HCT116 (cell line): ENCODE results near the gene RANGRF. TPM values are rescaled to one million over a fixed set of nuclear protein-coding genes. Genes with fewer than 3 reads are reported as not detected.

Source experiments
- ATAC-seq: fragments of 200-7000 bp; cut with Tn5 transposase; 2 replicates; pipeline ENCODE4 v1.9.1; 2020; ENCODE audit warnings: mild to moderate bottlenecking, moderate library complexity
- BruUV-seq: library from RNA; stranded (reverse); fragments of 400-500 nt; replicated peaks from 2 replicates; lab custom pipeline; 2021; lab: Mats Ljungman, UMichigan
- CTCF ChIA-PET: fragments of 300-600 bp; sonication (Branson Sonifier 250); formaldehyde crosslinking; loops from one replicate; lab custom pipeline; 2021; ENCODE audit warnings: antibody characterized with exemption; lab: Charles Lee
- POLR2A ChIA-PET: fragments of 300-600, 350-600 bp; sonication (Branson Sonifier 250); formaldehyde crosslinking; loops from one replicate; lab custom pipeline; 2021; ENCODE audit warnings: antibody characterized with exemption; lab: Charles Lee
- RAD21 ChIA-PET, 2 experiments: fragments of 300-600 bp; sonication (Branson Sonifier 250); formaldehyde crosslinking; loops; one replicate each; lab custom pipeline; 2023; ENCODE audit warnings: low total read pairs in 2 of 2; ENCODE audit not compliant: uncharacterized antibody in 2 of 2, unreplicated experiment in 2 of 2, low non-redundant PET in 1 of 2; lab: Charles Lee
- DNase-seq: peaks from one replicate; pipeline ENCODE4 v3.0.0-alpha.2; 2010; ENCODE audit warnings: low read depth, low spot score
- H2AFZ ChIP-seq: fragments of 200-600 bp; shearing (Covaris generic), sonication (generic); 2 replicates; pipeline ENCODE4 v1.6.1; 2017; ENCODE audit warnings: low read depth, mixed run types, mixed read lengths, antibody characterized with exemption, low read length; ENCODE audit not compliant: poor library complexity, severe bottlenecking
- H3K27ac ChIP-seq: 2 replicates; pipeline ENCODE4 v1.5.1; 2012; ENCODE audit warnings: low read depth, low read length
- H3K27me3 ChIP-seq: fragments of 200-600 bp; sonication (generic); 2 replicates; pipeline ENCODE4 v1.6.1; 2016; ENCODE audit warnings: mixed run types, low read length, mixed read lengths; ENCODE audit not compliant: insufficient read depth
- H3K36me3 ChIP-seq, 2 experiments: fragments of 200-500 bp in 1 of 2; fragments of 200-600 bp in 1 of 2; sonication (Bioruptor generic) in 1 of 2; sonication (generic) in 1 of 2; 2 replicates each; pipeline versions ENCODE4 v1.5.1 to v1.6.1; 2014 to 2016; ENCODE audit warnings: low read length in 2 of 2, inconsistent platforms in 1 of 2, mixed read lengths in 1 of 2, mixed run types in 1 of 2; ENCODE audit not compliant: insufficient read depth in 2 of 2, control insufficient read depth in 1 of 2
- H3K4me1 ChIP-seq, 2 experiments: fragments of 200-600 bp in 1 of 2; sonication (generic) in 1 of 2; 2 replicates each; pipeline versions ENCODE4 v1.5.1 to v1.6.1; 2012 to 2017; ENCODE audit warnings: low read length in 2 of 2, inconsistent platforms in 1 of 2, mild to moderate bottlenecking in 1 of 2, mixed read lengths in 1 of 2, mixed run types in 1 of 2, moderate library complexity in 1 of 2; ENCODE audit not compliant: insufficient read depth in 2 of 2, control insufficient read depth in 1 of 2
- H3K4me2 ChIP-seq: fragments of 200-600 bp; sonication (generic); 2 replicates; pipeline ENCODE4 v1.6.1; 2017; ENCODE audit warnings: mixed run types, low read length, mixed read lengths
- H3K4me3 ChIP-seq, 2 experiments: fragments of 200-600 bp in 1 of 2; sonication (generic) in 1 of 2; replicated peaks in 1 of 2; 2 replicates each; pipeline ENCODE4 v1.5.1; 2011 to 2016; ENCODE audit warnings: low read length in 2 of 2, control low read depth in 1 of 2, low read depth in 1 of 2, mild to moderate bottlenecking in 1 of 2, mixed read lengths in 1 of 2, mixed run types in 1 of 2
- H3K79me2 ChIP-seq: fragments of 200-600 bp; sonication (generic); 2 replicates; pipeline ENCODE4 v1.6.1; 2017; ENCODE audit warnings: mild to moderate bottlenecking, mixed run types, low read length, moderate library complexity, mixed read lengths; ENCODE audit not compliant: insufficient read depth
- H3K9ac ChIP-seq: fragments of 200-600 bp; sonication (generic); 2 replicates; pipeline ENCODE4 v1.6.1; 2016; ENCODE audit warnings: low read length, mixed read lengths
- H3K9me2 ChIP-seq: fragments of 200-600 bp; sonication (generic), shearing (Covaris generic); 2 replicates; pipeline ENCODE4 v1.6.1; 2017; ENCODE audit warnings: mixed run types, mild to moderate bottlenecking, moderate library complexity; ENCODE audit not compliant: insufficient read depth
- H3K9me3 ChIP-seq, 2 experiments: fragments of 200-500 bp in 1 of 2; fragments of 200-600 bp in 1 of 2; sonication (Bioruptor generic) in 1 of 2; sonication (generic) in 1 of 2; 2 replicates each; pipeline ENCODE4 v1.6.1; 2014 to 2017; ENCODE audit warnings: low read length in 2 of 2, mixed read lengths in 2 of 2, inconsistent platforms in 1 of 2, low read depth in 1 of 2, mild to moderate bottlenecking in 1 of 2, mixed run types in 1 of 2, moderate library complexity in 1 of 2; ENCODE audit not compliant: control insufficient read depth in 1 of 2, insufficient read depth in 1 of 2
- H4K20me1 ChIP-seq: fragments of 200-600 bp; sonication (generic), shearing (Covaris generic); 2 replicates; pipeline ENCODE4 v1.6.1; 2017; ENCODE audit warnings: mixed run types, mild to moderate bottlenecking, moderate library complexity; ENCODE audit not compliant: insufficient read depth
- ATF3 ChIP-seq: IDR thresholded peaks from 2 replicates; pipeline ENCODE4 v1.6.1; 2012
- CBX3 ChIP-seq: IDR thresholded peaks from 2 replicates; pipeline ENCODE4 v1.6.1; 2012; ENCODE audit warnings: low read depth
- CEBPB ChIP-seq: IDR thresholded peaks from 2 replicates; pipeline ENCODE4 v1.6.1; 2012; ENCODE audit warnings: low read depth
- CTCF ChIP-seq, 3 experiments: fragments of 200-600 bp in 1 of 3; sonication (generic) in 1 of 3; IDR thresholded peaks in 2 of 3; conservative IDR thresholded peaks in 1 of 3; 2 replicates each; pipeline ENCODE4 v1.5.1; 2012 to 2017; ENCODE audit warnings: low read depth in 2 of 3, low read length in 2 of 3, antibody characterized with exemption in 1 of 3, borderline replicate concordance in 1 of 3, control low read depth in 1 of 3, mild to moderate bottlenecking in 1 of 3, mixed read lengths in 1 of 3, mixed run types in 1 of 3, moderate library complexity in 1 of 3; ENCODE audit not compliant: insufficient read depth in 1 of 3
- EGR1 ChIP-seq: IDR thresholded peaks from 2 replicates; pipeline ENCODE4 v1.6.1; 2012; ENCODE audit warnings: low read depth
- ELF1 ChIP-seq: IDR thresholded peaks from 2 replicates; pipeline ENCODE4 v1.6.1; 2012; ENCODE audit warnings: low read depth, borderline replicate concordance
- EZH2 ChIP-seq: fragments of 200-600 bp; sonication (generic); IDR thresholded peaks from 2 replicates; pipeline ENCODE4 v1.6.1; 2017; ENCODE audit warnings: antibody characterized with exemption, mixed run types
- EZH2phosphoT487 ChIP-seq: fragments of 200-600 bp; IDR thresholded peaks from 2 replicates; pipeline ENCODE4 v1.6.1; 2018; ENCODE audit warnings: antibody characterized with exemption, borderline replicate concordance
- JUND ChIP-seq: IDR thresholded peaks from 2 replicates; pipeline ENCODE4 v1.6.1; 2012
- POLR2A ChIP-seq: IDR thresholded peaks from 2 replicates; pipeline ENCODE4 v1.7.0; 2011; ENCODE audit warnings: borderline replicate concordance; ENCODE audit not compliant: insufficient read depth, insufficient read length; ENCODE audit errors: extremely low read depth
- POLR2AphosphoS5 ChIP-seq: IDR thresholded peaks from 2 replicates; pipeline ENCODE4 v1.6.1; 2011; ENCODE audit warnings: mild to moderate bottlenecking, low read depth, low read length, moderate library complexity
- RAD21 ChIP-seq: IDR thresholded peaks from 2 replicates; pipeline ENCODE4 v1.6.1; 2012; ENCODE audit warnings: low read depth, mild to moderate bottlenecking
- REST ChIP-seq: IDR thresholded peaks from 2 replicates; pipeline ENCODE4 v1.6.1; 2012; ENCODE audit warnings: low read depth
- SIN3A ChIP-seq: IDR thresholded peaks from 2 replicates; pipeline ENCODE4 v1.6.1; 2012; ENCODE audit warnings: low read depth
- SP1 ChIP-seq: IDR thresholded peaks from 2 replicates; pipeline ENCODE4 v1.6.1; 2012; ENCODE audit warnings: low read depth
- TCF7L2 ChIP-seq: IDR thresholded peaks from 2 replicates; pipeline ENCODE4 v1.7.0; 2011; ENCODE audit warnings: borderline replicate concordance, inconsistent platforms; ENCODE audit not compliant: insufficient read depth, insufficient read length; ENCODE audit errors: extremely low read depth
- YY1 ChIP-seq: IDR thresholded peaks from 2 replicates; pipeline ENCODE4 v1.6.1; 2011; ENCODE audit warnings: low read length, low read depth, moderate library complexity, mild to moderate bottlenecking; ENCODE audit not compliant: insufficient replicate concordance; ENCODE audit errors: extremely low read depth
- ZBTB33 ChIP-seq: IDR thresholded peaks from 2 replicates; pipeline ENCODE4 v1.6.1; 2011; ENCODE audit warnings: mild to moderate bottlenecking, low read length, moderate library complexity; ENCODE audit not compliant: insufficient replicate concordance; ENCODE audit errors: extremely low read depth
- ZNF274 ChIP-seq: fragments of 200-500 bp; sonication (Bioruptor generic); IDR thresholded peaks from 2 replicates; pipeline ENCODE4 v1.6.1; 2014; ENCODE audit warnings: mild to moderate bottlenecking, low read depth, low read length, inconsistent platforms
- intact Hi-C: fragments of 100-400 bp; cut with micrococcal nuclease; formaldehyde crosslinking; loops from 2 replicates; pipeline ENCODE4 v1.10.0; 2022
- total RNA-seq: library from RNA; stranded (reverse); gene quantifications from one replicate; pipeline ENCODE4 v1.2.1, GENCODE V29; 2021; ENCODE audit not compliant: unreplicated experiment

The RANGRF gene
- total RNA-seq, 1 experiment from 2014 or later = 33.2 TPM

GRCh38 chr17:8294814-8295316 is 6.4 kb downstream of the RANGRF start:
- H3K4me2 ChIP-seq = peak overlapping the region; percentile 93
- peak overlapping the region; percentile 72 for H3K9ac ChIP-seq
- H2AFZ ChIP-seq = peak overlapping the region; percentile 88
- no peaks in the 10 kb centered on the region for H3K36me3 ChIP-seq
- TF ChIP-seq EZH2phosphoT487 = no peak
- no peak for TF ChIP-seq ELF1
- TF ChIP-seq CEBPB = no peak
- no peak for TF ChIP-seq CBX3
- no peak for TF ChIP-seq ZBTB33
- no peak for TF ChIP-seq POLR2AphosphoS5
- TF ChIP-seq POLR2A = no peak
- TF ChIP-seq EZH2 = no peak
- TF ChIP-seq EGR1 = no peak
- TF ChIP-seq ATF3 = no peak
- TF ChIP-seq ZNF274 = no peak
- no peak for TF ChIP-seq RAD21
- TF ChIP-seq JUND = no peak
- no peak for TF ChIP-seq TCF7L2
- no peak for TF ChIP-seq CTCF (IDR thresholded peaks at IDR 0.05 in 2 of 3, conservative IDR thresholded peaks at IDR 0.05 in 1 of 3; ENCODE audit: borderline replicate concordance in 1 of 3, insufficient read depth in 1 of 3, low read depth in 2 of 3, low read length in 2 of 3)
- no peak for TF ChIP-seq REST
- TF ChIP-seq YY1 = no peak
- no peak for TF ChIP-seq SP1
- TF ChIP-seq SIN3A = no peak
- no peaks in the 10 kb centered on the region for H3K9me3 ChIP-seq
- peak overlapping the region; percentile 54 to 65 for H3K4me3 ChIP-seq
- intact Hi-C loops = no loop called here
- ATAC-seq (peak; percentile 24), DNase-seq (no peak)
- H3K27ac ChIP-seq = peak overlapping the region; percentile 93
- no peaks in the 10 kb centered on the region for H4K20me1 ChIP-seq
- BruUV-seq = TSS peak; percentile 87
- H3K9me2 ChIP-seq = no peaks in the 10 kb centered on the region
- ChIA-PET CTCF (interaction anchor here (0.6 to 1.2 kb wide), 7 partner anchors 10 to 451 kb away, joined by 3 to 6 read pairs (median 5); partner anchors contain the start of gene ALOXE3), RAD21 (no interaction called here), POLR2A (interaction anchor here (1.0 to 2.2 kb wide), 16 partner anchors 9 to 172 kb away, joined by 3 to 25 read pairs (median 4); partner anchors contain the start of genes AURKB, BORCS6, CTC1 and PFAS)
- no peaks in the 10 kb centered on the region for H3K79me2 ChIP-seq
- H3K4me1 ChIP-seq = peaks cover 19 to 34% of the 10 kb centered on the region in 2 experiments
- H3K27me3 ChIP-seq = no peaks in the 10 kb centered on the region
